GM19193 (cell line): ENCODE results near the gene STMN1.

ENCODE experiments used
- POLR2A ChIP-seq: IDR thresholded peaks from 4 replicates; pipeline ENCODE4 v1.6.1; 2011; ENCODE audit not compliant: insufficient read depth, insufficient read length; ENCODE audit errors: extremely low read depth

STMN1 gene

DNA sequence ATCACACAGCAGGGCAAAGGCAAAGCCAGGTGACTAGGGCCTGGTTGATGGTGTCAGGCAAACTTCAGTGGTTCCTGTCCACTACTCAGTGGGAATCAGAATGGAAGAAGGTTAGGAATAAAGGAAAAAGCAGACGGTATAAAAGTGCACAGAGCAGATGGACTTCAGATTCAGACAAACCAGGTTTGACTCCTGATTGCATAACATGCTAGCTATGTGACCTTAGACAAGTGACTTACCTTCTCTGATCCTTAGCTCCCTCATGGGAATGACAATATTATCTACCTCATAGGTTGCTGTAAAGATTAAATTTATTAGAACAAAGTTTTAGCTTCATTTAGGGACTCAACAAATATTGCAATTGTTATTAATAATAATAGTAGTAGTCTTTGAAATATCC lies 35.6 kb downstream of the STMN1 start:
- no peak for TF ChIP-seq POLR2A

DNA sequence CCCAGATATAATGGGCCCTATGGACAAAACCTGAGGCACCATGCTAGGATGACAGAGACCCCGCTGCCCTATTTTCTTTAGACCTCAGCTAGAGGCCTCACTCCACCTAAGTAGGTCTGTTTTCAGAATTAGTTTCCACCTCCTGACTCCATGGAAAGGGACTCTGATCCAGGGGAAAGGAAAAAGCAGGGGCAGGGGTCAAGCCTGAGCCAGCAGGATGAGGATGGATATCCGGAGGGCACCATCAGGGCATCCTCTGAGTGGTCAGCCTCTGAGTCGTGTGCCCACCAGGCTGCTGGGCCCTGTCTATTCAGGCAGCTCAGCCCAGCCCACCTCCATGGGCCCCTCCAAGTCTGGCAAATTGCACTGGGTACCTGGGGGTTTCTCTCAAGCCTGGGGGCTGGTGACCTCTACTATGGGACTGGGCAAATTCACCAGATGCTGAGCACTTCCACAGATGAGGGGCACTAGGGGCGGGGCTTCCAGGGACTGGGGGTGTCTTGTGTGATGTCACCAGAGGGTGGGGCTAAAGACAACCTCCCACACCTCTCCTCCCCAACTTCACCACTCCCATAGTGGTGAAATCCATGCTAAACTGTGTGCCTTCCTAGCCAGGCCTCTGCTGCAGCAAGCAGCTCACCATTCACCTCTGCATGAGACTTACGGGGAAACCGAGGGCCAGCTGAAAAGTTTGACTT lies 36.2 kb downstream of the STMN1 start:
- TF ChIP-seq POLR2A, result no peak

DNA sequence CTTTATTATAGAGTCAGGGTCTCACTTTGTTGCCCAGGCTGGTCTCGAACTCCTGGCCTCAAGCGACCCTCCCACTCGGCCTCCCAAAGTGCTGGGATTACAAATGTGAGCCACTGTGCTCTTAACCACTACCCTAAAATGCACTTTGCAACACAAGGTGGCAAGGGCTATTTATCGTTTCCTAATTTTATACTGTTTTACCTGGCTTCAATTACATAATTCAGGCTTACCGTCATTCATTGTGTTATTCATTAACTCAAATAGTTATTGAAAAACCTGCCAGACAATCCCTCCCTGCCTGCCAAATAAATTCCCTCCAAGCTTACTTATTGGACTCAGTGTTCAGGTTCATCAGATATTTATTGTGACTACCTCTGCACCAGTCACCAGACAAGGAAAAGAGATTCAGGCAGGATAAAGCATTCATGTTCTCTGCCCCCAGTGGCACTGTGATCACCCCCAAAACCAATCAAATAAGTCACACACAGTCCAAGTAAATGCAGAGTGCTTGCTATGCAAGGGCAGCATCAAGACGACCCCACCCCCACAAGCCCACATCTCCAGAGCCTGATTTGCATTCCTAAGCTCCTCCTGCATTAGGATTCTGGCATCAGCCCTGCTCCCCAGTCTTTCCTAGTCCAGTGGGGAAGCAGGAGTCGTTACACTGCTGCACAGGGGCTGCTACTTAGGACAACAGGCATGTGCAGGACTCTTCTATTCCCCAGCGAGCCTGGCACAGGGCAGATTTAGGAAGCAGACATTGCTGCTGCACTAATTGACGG lies 38.8 kb downstream of the STMN1 start:
- TF ChIP-seq POLR2A, result no peak

DNA sequence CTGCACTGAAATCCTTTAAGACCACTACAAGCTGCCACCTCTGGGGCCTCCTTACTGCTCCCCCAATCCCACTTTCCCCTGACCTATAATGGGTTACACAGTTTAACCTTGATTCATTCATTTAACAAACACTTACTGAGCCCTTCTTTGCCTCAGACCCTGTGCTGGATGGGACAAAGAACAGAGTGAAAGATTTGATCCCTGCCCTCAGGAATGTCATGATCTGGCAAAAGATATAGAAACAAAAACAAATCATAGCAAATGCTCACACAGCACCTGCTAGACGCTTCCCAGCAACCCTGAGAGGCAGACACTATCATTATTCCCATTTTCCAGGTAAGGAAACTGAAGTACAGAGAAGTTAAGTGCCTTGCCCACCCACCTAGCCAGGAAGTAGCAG lies 39.9 kb downstream of the STMN1 start:
- TF ChIP-seq POLR2A, result no peak

DNA sequence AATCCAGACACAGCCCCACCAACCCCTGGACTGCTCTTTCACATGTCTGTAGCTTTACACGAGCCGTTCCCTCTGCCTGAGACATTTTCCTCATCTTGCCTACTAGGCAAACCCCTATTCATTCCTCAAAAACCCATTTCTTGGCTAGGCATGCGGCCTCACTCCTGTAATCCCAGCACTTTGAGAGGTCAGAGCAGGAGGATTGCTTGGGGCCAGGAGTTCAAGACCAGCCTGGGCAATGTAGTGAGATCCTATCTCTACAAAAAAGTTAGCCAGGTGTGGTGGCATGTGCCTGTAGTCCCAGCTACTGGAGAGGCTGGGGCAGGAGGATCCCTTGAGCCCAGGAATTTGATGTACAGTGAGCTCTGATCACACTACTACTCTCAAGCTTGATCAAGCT lies 41.8 kb downstream of the STMN1 start:
- TF ChIP-seq POLR2A, result no peak

DNA sequence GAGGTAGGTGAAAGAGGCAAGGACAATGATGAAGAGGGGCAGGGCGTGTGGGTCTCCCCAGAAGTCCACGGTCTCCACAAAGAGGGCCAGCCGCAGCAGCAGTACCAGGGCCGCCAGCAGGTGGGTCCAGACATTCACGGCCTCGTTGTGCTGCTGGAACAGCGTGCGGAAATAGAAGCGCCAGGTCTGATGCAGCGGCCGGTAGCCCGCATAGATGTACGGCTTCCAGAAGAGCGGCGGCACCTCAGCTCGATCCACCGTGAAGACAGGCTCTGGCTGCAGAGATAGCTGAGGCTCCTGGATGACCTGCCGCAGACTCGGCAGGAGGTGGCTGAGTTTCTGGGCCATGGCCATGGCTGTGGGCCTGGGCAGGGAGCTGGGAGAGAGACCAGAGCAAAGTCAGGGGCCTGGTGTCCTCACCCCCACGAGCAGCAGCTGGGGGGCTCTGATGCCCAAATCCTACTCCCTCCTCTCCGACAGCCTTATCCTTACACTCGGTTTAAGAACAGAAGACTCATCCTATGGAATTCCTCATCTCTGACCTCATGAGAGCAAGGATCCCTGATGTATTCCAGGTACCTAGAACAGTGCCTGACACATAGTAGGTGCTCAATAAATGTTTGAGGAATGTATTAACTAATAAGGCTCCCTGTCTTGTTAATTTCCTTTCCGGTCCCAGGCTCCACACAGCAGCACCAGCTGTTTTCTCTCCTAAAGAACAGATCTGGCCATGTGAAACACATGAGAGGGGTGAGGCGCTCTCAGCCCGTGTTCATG lies 42.5 kb downstream of the STMN1 start:
- TF ChIP-seq POLR2A, result no peak

- TF ChIP-seq POLR2A, result no peak
These were observed 43.3 kb downstream of the STMN1 start for GRCh38 chr1:25862785-25863485.

DNA sequence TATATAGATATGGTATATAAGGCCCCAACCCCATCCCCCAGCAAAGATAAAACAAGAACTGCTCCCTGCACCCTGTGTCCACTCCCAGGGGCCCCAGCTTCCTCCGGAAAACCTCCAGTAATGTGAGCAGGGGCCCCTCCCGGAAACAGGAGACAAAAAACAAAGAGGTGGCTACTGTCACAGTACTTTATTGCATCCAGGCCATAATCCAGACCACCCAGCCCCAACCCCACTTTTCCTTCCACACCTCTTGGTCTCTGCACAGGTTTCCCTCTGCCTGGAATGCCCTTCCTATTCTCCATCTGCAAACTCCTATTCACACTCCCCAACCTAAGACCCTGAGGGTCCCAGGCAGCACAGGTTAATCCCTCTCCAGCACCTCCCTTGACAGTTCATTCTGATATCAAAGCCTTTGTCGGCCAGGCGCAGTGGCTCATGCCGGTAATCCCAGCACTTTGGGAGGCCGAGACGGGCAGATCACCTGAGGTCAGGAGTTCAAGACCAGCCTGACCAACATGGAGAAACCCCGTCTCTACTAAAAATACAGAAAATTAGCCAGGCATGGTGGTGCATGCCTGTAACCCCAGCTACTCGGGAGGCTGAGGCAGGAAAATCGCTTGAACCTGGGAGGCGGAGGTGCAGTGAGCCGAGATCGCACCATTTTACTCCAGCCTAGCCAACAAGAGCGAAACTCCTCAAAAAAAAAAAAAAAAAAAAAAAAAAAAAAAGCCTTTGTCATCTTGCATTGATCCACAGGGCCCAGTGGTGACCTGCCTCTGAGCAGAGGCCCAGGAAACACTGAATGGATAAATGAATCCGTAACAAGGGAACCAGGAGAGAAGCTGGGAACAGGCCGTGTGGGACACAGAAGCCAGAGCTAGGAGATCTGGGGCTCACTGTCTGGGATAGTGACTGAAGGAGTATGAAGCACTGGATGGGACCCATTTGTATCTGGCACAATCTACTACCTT lies 44.6 kb downstream of the STMN1 start:
- no peak for TF ChIP-seq POLR2A

DNA sequence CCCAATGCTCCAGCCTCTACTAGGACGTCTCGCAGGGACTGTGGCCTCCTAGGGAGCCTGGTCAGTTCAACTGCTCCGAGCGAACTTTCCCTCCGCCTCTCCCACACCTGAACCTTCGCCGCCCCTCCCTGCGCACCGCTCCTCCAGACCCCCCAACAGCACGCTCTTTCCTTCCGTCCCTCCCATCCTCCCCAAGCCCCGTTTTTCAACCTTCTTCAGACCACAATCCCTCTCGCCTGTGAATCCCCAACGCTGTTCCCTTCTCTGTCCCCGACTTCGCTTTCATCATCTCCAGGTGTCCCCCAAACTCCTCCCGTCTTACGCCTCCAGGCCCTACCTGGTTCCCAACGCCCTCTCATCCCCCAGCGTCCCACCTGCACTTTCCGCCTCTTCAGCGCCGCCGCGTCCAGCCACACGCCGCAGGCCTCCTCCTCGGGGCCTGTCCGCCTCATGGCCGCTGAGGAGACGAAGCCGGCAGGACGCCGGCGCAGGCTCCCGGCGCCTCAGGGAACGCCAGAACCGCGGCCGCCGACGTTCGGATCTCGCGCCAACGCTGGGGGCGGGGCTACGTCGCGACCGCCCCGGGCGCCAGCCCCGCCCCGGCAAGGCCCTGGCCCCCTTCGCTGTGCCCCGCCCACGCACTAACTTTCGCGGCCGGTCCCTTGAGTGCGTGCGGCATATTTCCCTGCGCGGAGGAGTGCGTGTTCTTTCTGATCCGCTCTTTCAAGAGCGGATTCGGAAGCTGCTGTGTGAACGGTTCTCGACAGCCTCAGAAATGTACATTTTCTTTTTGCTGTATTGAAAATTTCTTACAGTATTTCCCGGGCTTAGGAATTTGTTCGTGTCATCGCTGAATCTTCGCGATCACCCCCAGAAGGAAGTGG lies 47.1 kb downstream of the STMN1 start, which contains the start of gene AUNIP:
Gene AUNIP, minus strand, starts transcription at position 552 of the 884 bp plus-strand sequence. Its CDS starts 100 bp downstream, at position 452.
- peak; percentile 89 for TF ChIP-seq POLR2A

DNA sequence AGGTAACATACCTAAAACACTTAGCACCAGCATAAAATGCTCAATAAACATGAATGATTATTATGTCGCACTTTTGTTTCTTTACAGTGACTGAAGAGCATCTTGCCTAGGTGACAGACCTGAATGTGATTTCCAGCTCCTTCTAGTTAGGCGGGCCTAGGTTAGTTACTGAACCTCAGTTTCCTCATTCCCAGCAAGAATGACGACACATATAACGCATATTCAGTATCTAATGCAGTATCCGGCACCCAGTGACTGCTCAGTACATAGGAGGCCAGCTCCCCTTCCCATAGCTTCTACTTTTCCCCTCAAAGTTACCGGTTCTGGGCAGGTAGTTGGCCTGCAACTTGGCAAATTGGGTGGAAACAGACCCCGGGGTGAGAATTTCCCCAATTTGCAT lies 47.7 kb downstream of the STMN1 start:
- no peak for TF ChIP-seq POLR2A

DNA sequence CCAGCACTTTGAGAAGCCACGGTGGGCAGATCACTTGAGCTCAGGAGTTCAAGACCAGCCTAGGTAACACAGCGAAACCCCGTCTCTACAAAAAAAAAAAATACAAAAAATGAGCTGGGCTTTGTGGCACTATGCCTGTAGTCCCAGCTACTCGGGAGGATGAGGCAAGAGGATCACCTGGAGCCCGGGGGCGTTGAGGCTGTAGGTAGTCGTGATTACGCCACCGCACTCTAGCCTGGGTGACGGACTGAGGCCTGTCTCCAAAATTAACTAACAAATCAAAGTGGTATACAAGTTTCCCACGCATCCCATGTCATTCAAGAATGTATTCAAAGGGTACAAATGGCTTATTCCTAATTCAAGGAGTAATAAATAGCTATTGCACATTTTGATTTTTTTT lies 49.4 kb downstream of the STMN1 start:
- no peak for TF ChIP-seq POLR2A

DNA sequence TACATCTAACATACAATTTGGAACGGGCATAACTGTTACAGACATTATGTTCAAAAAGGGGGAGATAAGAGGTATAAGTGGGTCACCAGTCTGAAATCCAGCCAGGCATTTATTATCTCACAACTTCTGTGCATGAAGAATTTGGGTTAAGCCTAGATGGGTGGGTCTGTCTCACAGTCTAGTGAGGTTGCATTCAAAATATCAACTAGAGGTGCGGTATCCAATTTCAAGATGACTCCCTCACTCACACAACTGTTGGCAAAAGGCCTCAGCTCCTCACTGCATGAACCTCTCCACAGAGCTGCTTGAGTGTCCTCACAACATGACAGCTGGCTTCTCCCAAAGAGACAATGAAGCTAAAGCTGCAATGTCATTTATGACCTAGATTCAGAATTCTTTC lies 51.7 kb downstream of the STMN1 start:
- no peak for TF ChIP-seq POLR2A
